Vagina (tissue), 2 donors: ENCODE results near the gene GTF2A1.

Experiments
- POLR2A ChIP-seq, 2 donors: fragments of 450-650 bp; IDR thresholded peaks; one replicate each; pipeline ENCODE4 v1.6.1; 2017; ENCODE audit warnings: antibody characterized with exemption in 2 of 2, mild to moderate bottlenecking in 2 of 2, moderate library complexity in 2 of 2
- TF ChIP-seq, protein P1 (sequence below), 3 experiments: fragments of 450-650 bp in 2 of 3; fragments of 200-600 bp in 1 of 3; sonication (generic) in 1 of 3; IDR thresholded peaks; one replicate each; pipeline ENCODE4 v1.5.1; 2017 to 2019; ENCODE audit warnings: antibody characterized with exemption in 3 of 3, mild to moderate bottlenecking in 2 of 3, moderate library complexity in 2 of 3

DNA sequence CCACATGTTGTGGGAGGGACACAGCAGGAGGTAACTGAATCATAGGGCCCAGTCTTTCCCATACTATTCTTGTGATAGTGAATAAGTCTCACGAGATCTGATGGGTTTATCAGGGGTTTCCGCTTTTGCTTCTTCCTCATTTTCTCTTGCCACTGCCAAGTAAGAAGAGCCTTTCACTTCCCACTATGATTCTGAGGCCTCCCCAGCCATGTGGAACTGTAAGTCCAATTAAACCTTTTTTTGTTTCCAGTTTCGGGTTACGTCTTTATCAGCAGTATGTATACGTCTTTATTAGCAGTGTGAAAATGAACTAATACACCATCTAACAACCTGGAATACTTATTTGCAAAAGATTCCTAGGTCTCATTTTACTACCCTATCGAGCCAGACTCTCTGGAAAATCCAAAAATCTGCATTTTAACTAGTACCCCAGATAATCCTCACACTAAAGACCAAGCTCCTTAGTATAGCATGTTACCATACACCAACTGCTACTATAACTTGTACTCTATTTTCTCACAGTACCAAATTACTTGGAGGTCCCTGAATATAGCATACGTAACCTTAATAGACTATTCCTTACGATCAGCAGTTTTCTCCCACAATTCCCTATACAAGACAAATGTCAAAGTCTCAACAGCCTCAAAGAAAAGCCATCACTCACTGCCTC, 11.5 kb downstream of the GTF2A1 start:
- TF ChIP-seq, protein P1, sequence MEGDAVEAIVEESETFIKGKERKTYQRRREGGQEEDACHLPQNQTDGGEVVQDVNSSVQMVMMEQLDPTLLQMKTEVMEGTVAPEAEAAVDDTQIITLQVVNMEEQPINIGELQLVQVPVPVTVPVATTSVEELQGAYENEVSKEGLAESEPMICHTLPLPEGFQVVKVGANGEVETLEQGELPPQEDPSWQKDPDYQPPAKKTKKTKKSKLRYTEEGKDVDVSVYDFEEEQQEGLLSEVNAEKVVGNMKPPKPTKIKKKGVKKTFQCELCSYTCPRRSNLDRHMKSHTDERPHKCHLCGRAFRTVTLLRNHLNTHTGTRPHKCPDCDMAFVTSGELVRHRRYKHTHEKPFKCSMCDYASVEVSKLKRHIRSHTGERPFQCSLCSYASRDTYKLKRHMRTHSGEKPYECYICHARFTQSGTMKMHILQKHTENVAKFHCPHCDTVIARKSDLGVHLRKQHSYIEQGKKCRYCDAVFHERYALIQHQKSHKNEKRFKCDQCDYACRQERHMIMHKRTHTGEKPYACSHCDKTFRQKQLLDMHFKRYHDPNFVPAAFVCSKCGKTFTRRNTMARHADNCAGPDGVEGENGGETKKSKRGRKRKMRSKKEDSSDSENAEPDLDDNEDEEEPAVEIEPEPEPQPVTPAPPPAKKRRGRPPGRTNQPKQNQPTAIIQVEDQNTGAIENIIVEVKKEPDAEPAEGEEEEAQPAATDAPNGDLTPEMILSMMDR (IDR thresholded peaks at IDR 0.05), result no peak
- TF ChIP-seq POLR2A (IDR thresholded peaks at IDR 0.05), result no peak
